GM21529 (cell line): ENCODE measurements around the gene KDM4B.
"Not testable (repeated sequence)": the region's sequence is repeated elsewhere in the genome, so short reads cannot be mapped to it uniquely, and the experiment has no call there.

Source experiments
- ATAC-seq: cut with Tn5 transposase; IDR thresholded peaks from one replicate; pipeline ENCODE4 v1.9.1; 2021; ENCODE audit not compliant: unreplicated experiment

The KDM4B gene

GRCh38 chr19:5193192-5193591 lies 224.3 kb downstream of the KDM4B start:
- no peak for ATAC-seq

- no peak for ATAC-seq
These were observed 225.7 kb downstream of the KDM4B start for GRCh38 chr19:5194641-5195040.

DNA sequence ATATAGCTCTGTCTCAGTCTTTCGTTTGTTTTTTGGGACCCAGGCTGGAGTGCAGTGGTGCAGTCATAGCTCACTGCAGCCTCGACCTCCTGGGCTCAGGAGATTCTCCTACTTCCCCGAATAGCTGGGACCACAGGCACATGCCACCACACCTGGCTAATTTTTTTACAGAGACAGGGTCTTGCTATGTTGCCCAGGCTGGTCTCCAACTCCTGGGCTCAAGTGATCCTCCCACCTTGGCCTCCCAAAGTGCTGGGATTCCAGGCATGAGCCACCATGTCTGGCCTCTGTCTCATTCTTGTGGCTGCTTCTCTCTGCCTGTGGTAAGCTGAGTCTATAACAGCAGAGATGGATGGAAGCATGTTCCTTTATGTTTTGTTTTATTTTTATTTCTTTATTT lies 226.7 kb downstream of the KDM4B start:
- ATAC-seq: not testable (repeated sequence)

GRCh38 chr19:5196832-5197231 lies 227.9 kb downstream of the KDM4B start:
- ATAC-seq: no peak

GRCh38 chr19:5200844-5201243 lies 231.9 kb downstream of the KDM4B start:
- ATAC-seq: no peak

- ATAC-seq: no peak
These were observed 233.6 kb downstream of the KDM4B start for GRCh38 chr19:5202553-5202952.
